ENCODE results near the gene GTPBP3.

DNA sequence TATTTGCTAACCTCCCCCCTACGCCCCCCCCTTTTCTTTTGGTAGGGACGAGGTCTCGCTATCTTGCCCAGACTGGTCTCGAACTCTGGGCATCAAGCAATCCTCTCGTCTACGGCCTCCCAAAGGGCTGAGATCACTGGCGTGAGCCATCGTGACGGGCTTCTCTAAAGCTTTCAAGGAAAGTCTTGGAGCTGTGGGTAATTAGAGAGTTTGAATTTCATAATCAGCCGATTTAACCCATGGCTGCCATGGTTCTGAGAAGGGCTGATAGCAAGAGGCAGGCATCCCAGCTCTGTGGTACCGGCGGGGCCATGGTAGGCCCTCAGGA, 33.4 kb upstream of the GTPBP3 start:
- no peak for TF ChIP-seq CTCF (IDR thresholded peaks at IDR 0.05)
- TF ChIP-seq POLR2A (IDR thresholded peaks at IDR 0.05): no peak

All from thyroid gland (tissue), 4 donors.